Caco-2 (cell line): ENCODE results near the gene MED9. TPM values are rescaled to one million over a fixed set of nuclear protein-coding genes. Genes with fewer than 3 reads are reported as not detected.

Source experiments
- BruUV-seq: library from RNA; stranded (reverse); fragments of 400-500 nt; replicated peaks from 2 replicates; lab custom pipeline; 2021; lab: Mats Ljungman, UMichigan
- CTCF ChIA-PET: fragments of 300-600 bp; sonication (Branson Sonifier 250); formaldehyde crosslinking; loops from one replicate; lab custom pipeline; 2022; ENCODE audit warnings: antibody characterized with exemption; lab: Charles Lee
- POLR2A ChIA-PET: fragments of 300-600 bp; sonication (Branson Sonifier 250); formaldehyde crosslinking; loops from one replicate; lab custom pipeline; 2022; ENCODE audit warnings: antibody characterized with exemption; lab: Charles Lee
- DNase-seq, 2 experiments: peaks; one replicate each; pipeline versions ENCODE4 v3.0.0 to v3.0.0-alpha.2; 2020 to 2022
- H3K27me3 ChIP-seq: replicated peaks from 2 replicates; pipeline ENCODE4 v1.6.0; 2011; ENCODE audit warnings: low read length; ENCODE audit not compliant: control insufficient read depth, insufficient read depth
- H3K36me3 ChIP-seq: 2 replicates; pipeline ENCODE4 v1.5.1; 2011; ENCODE audit warnings: low read length; ENCODE audit not compliant: control insufficient read depth, insufficient read depth
- H3K4me1 ChIP-seq: fragments of 250-450 bp; sonication (Bioruptor Pico); 2 replicates; pipeline ENCODE4 v1.5.1; 2020; ENCODE audit warnings: mild to moderate bottlenecking
- H3K4me3 ChIP-seq: 2 replicates; pipeline ENCODE4 v1.5.1; 2011; ENCODE audit warnings: low read depth, mild to moderate bottlenecking, control low read depth, low read length
- H3K9me3 ChIP-seq: fragments of 250-450 bp; sonication (Bioruptor Pico); 2 replicates; pipeline ENCODE4 v1.5.1; 2020; ENCODE audit warnings: mild to moderate bottlenecking, moderate library complexity
- H3K27ac Mint-ChIP-seq: one replicate; pipeline ENCODE4 v1.8.0; 2022; ENCODE audit warnings: mixed read lengths; ENCODE audit not compliant: unreplicated experiment
- H3K27me3 Mint-ChIP-seq: one replicate; pipeline ENCODE4 v1.8.0; 2022; ENCODE audit warnings: mixed read lengths; ENCODE audit not compliant: insufficient read depth, unreplicated experiment
- H3K36me3 Mint-ChIP-seq: one replicate; pipeline ENCODE4 v1.8.0; 2022; ENCODE audit warnings: mild to moderate bottlenecking, mixed read lengths; ENCODE audit not compliant: insufficient read depth, unreplicated experiment
- H3K4me1 Mint-ChIP-seq: one replicate; pipeline ENCODE4 v1.8.0; 2022; ENCODE audit warnings: low read depth, mixed read lengths; ENCODE audit not compliant: unreplicated experiment
- H3K4me3 Mint-ChIP-seq: one replicate; pipeline ENCODE4 v1.8.0; 2022; ENCODE audit warnings: mild to moderate bottlenecking, moderate library complexity, mixed read lengths; ENCODE audit not compliant: unreplicated experiment
- H3K9me3 Mint-ChIP-seq: one replicate; pipeline ENCODE4 v1.8.0; 2022; ENCODE audit warnings: mixed read lengths; ENCODE audit not compliant: unreplicated experiment
- intact Hi-C: fragments of 100-400 bp; cut with micrococcal nuclease; formaldehyde crosslinking; loops from one replicate; pipeline ENCODE4 v1.10.0; 2022; ENCODE audit not compliant: unreplicated experiment
- total RNA-seq: library from RNA; stranded (reverse); gene quantifications from 2 replicates; pipeline ENCODE4 v1.2.3, GENCODE V29; 2022
- TF ChIP-seq, protein P1 (sequence below), 2 experiments: fragments of 200-600 bp in 1 of 2; IDR thresholded peaks; 1 replicate in 1 of 2; 2 replicates in 1 of 2; pipeline versions ENCODE4 v1.5.1 to v1.8.0; 2011 to 2022; ENCODE audit warnings: antibody characterized with exemption in 1 of 2, control low read depth in 1 of 2, inconsistent platforms in 1 of 2, low read depth in 1 of 2, low read length in 1 of 2, mild to moderate bottlenecking in 1 of 2, moderate library complexity in 1 of 2; ENCODE audit not compliant: insufficient read depth in 1 of 2, severe bottlenecking in 1 of 2, unreplicated experiment in 1 of 2

The MED9 gene
- total RNA-seq, 1 experiment from 2014 or later: 24.9 TPM

- Histone ChIP-seq H3K4me1 (peaks cover 4% of the 10 kb centered on the region; the same call in 1 of the 2 replicates), H3K4me3 (no peak overlapping the region), H3K9me3 (no peaks in the 10 kb centered on the region), H3K36me3 (no peaks in the 10 kb centered on the region), H3K27me3 (no peaks in the 10 kb centered on the region)
- ChIA-PET CTCF (interaction anchor here (0.9 to 3.5 kb wide), 4 partner anchors 70 to 144 kb away, joined by 5 to 52 read pairs (median 22); no protein-coding TSS in a partner anchor), POLR2A (no interaction called here)
- Mint-ChIP-seq H3K9me3 (no peaks in the 10 kb centered on the region), H3K4me3 (no peak overlapping the region), H3K36me3 (peaks cover 26% of the 10 kb centered on the region), H3K27me3 (no peaks in the 10 kb centered on the region), H3K27ac (no peak overlapping the region), H3K4me1 (peaks cover 6% of the 10 kb centered on the region)
- TF ChIP-seq, protein P1, sequence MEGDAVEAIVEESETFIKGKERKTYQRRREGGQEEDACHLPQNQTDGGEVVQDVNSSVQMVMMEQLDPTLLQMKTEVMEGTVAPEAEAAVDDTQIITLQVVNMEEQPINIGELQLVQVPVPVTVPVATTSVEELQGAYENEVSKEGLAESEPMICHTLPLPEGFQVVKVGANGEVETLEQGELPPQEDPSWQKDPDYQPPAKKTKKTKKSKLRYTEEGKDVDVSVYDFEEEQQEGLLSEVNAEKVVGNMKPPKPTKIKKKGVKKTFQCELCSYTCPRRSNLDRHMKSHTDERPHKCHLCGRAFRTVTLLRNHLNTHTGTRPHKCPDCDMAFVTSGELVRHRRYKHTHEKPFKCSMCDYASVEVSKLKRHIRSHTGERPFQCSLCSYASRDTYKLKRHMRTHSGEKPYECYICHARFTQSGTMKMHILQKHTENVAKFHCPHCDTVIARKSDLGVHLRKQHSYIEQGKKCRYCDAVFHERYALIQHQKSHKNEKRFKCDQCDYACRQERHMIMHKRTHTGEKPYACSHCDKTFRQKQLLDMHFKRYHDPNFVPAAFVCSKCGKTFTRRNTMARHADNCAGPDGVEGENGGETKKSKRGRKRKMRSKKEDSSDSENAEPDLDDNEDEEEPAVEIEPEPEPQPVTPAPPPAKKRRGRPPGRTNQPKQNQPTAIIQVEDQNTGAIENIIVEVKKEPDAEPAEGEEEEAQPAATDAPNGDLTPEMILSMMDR (IDR thresholded peaks at IDR 0.05; ENCODE audit: insufficient read depth in 1 of 2, low read depth in 1 of 2, low read length in 1 of 2, severe bottlenecking in 1 of 2, unreplicated experiment in 1 of 2): no peak
- intact Hi-C loops: loop anchor here (2.0 kb wide), 2 partner anchors 21 to 51 kb away; partner anchors contain the start of gene MED9
- DNase-seq: no peak
- BruUV-seq: no TSS peak
Measured at GRCh38 chr17:17497845-17498520, 21.2 kb downstream of the MED9 start.

- Histone ChIP-seq H3K27me3 (no peaks in the 10 kb centered on the region), H3K36me3 (no peaks in the 10 kb centered on the region), H3K4me1 (peaks cover 4% of the 10 kb centered on the region; the same call in 1 of the 2 replicates), H3K4me3 (no peak overlapping the region), H3K9me3 (no peaks in the 10 kb centered on the region)
- intact Hi-C loops: no loop called here
- H3K27me3 Mint-ChIP-seq: no peaks in the 10 kb centered on the region
- H3K9me3 Mint-ChIP-seq: no peaks in the 10 kb centered on the region
- no TSS peak for BruUV-seq
- H3K4me1 Mint-ChIP-seq: peaks cover 6% of the 10 kb centered on the region
- H3K36me3 Mint-ChIP-seq: peaks cover 24% of the 10 kb centered on the region
- ChIA-PET CTCF (interaction anchor here (0.6 to 1.6 kb wide), 2 partner anchors 63 to 136 kb away, joined by 3 to 4 read pairs; no protein-coding TSS in a partner anchor), POLR2A (no interaction called here)
- H3K4me3 Mint-ChIP-seq: no peak overlapping the region
- DNase-seq: no peak
- TF ChIP-seq, protein P1 (IDR thresholded peaks at IDR 0.05; ENCODE audit: insufficient read depth in 1 of 2, low read depth in 1 of 2, low read length in 1 of 2, severe bottlenecking in 1 of 2, unreplicated experiment in 1 of 2): no peak
- no peak overlapping the region for H3K27ac Mint-ChIP-seq
Measured at GRCh38 chr17:17498606-17499301, 22.0 kb downstream of the MED9 start.

- H3K27me3 ChIP-seq: no peaks in the 10 kb centered on the region
- TF ChIP-seq, protein P1 (IDR thresholded peaks at IDR 0.05; ENCODE audit: insufficient read depth in 1 of 2, low read depth in 1 of 2, low read length in 1 of 2, severe bottlenecking in 1 of 2, unreplicated experiment in 1 of 2): no peak
- no peaks in the 10 kb centered on the region for H3K9me3 Mint-ChIP-seq
- peaks cover 6% of the 10 kb centered on the region for H3K4me1 Mint-ChIP-seq
- H3K27me3 Mint-ChIP-seq: no peaks in the 10 kb centered on the region
- no peak for DNase-seq
- no peak overlapping the region for H3K4me3 ChIP-seq
- H3K4me3 Mint-ChIP-seq: no peak overlapping the region
- no peaks in the 10 kb centered on the region for H3K9me3 ChIP-seq
- no TSS peak for BruUV-seq
- POLR2A ChIA-PET: no interaction called here
- intact Hi-C loops: no loop called here
- CTCF ChIA-PET: interaction anchor here (0.6 to 1.7 kb wide), 4 partner anchors 10 to 135 kb away, joined by 3 to 7 read pairs (median 4); no protein-coding TSS in a partner anchor
- peaks cover 4% of the 10 kb centered on the region; the same call in 1 of the 2 replicates for H3K4me1 ChIP-seq
- H3K27ac Mint-ChIP-seq: no peak overlapping the region
- no peaks in the 10 kb centered on the region for H3K36me3 ChIP-seq
- H3K36me3 Mint-ChIP-seq: peaks cover 21% of the 10 kb centered on the region
Measured at GRCh38 chr17:17499402-17500145, 22.8 kb downstream of the MED9 start.
